SKM-1 (cell line): Measurements from ENCODE around the gene MYO5A.

ENCODE experiments used
- DNase-seq: peaks from one replicate; lab custom pipeline; 2025; ENCODE audit not compliant: unreplicated experiment; lab: John Stamatoyannopoulos, UW

MYO5A gene

DNA sequence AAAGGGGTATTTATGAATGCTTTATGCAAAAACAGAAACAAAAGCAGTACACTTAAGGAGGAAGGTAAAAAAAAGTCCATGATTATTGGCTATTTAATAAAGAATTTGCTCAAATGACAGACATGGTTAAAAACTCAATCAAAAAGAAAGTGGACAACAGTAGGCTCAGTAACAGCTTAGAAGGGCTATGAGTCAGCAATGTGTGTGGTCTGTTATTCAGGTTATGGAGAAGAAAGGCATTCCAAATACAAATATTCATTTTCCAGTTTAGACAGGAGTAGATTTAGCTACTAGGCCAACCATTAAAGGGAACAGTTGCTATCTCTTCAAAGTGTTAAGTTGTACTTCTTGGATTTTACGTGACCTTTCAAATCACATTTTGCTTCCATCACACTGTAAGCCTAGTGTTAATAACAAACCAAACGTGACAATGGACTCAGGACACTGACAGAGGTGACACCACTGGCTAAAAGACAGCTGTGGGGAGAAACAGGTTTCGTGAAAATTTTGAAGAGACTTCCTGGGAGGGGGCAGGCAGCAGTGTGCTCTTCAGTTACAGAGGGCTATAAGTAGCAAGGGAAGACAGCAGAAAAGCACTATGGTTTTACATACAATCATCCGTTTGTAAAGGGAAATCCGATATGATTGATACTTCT is 191.4 kb downstream of the MYO5A start:
- DNase-seq, result no peak

DNA sequence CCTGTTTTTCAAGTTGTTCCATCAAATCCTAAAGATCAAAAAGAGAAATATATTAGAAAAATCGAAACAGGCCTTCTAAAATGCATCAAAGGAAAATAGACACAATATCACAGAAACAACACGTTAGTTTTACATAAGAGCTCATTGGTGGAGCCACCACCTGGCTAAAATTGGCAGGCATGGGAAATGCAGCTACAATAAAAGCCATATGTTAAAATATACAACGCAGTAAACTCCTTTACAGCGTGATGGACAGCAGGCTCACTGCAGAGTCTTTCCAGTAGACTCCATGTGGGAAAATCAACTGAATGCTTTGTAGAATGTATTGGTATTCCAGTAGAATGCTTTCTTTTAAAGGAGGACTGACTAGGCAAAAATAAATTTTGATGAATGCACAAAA is 192.2 kb downstream of the MYO5A start:
- DNase-seq, result no peak

DNA sequence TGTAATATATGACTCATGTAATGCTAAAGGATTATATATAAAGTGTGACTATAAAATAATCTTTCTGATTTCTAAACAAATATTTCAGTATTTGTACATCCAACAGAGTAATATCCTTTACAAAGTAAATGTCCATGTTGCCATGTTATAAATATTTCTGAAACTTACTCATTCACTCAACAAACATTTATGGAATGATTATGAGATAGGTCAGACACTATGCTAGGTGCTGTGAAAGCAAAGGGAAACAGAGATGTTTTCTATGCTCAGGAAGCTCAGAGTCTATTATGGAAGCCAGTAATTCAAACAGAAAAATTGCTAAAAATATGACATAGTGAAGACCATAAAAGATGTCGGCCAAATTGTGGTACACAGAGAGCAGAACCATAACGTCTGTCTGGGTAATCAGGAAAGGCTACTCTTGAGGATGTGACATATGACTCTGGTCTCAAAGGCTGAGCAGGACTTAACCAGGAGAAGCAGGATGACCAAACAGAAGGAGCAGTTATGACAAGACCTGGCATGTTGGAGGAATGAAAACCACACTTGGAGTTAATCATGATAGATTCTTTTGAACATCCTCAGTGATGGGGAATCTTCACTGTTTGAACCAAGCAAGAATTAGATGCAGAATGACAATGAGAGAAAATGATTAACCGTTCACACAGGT is 194.1 kb downstream of the MYO5A start:
- DNase-seq, result no peak

DNA sequence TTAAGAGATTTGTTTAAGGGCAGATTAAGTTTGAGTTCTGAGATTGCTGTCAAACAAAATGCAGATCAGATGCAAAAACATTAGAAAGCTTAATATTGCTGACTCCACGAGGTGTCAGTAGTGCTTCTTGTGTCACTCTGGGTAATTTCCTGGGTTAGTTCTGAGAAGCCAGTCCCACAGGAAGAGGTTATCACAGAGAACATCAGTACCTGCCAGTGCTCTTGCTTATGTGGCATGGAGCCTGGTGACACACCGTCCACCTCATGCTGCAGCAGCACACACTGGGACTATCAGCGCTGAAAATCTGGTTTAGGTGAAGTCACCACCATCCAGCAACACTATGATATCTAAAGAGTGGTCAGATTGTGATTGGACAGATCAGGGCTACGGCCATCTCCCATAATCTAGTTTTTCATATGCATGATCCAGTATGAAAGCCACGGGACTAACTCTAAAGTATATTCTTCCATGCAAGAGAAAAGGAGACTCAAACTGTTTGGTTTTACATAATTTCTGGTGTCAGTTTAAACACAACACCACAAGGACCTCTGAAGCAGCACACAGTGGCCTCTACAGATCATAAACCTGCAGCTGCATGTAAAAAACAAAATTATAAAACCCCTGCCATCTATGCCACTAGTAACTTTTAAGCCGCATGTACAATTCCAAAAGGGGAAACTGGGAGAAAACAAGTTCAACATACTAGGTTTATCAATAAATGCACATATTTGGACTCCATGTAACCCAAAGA is 197.0 kb downstream of the MYO5A start:
- peak; percentile 13 for DNase-seq

DNA sequence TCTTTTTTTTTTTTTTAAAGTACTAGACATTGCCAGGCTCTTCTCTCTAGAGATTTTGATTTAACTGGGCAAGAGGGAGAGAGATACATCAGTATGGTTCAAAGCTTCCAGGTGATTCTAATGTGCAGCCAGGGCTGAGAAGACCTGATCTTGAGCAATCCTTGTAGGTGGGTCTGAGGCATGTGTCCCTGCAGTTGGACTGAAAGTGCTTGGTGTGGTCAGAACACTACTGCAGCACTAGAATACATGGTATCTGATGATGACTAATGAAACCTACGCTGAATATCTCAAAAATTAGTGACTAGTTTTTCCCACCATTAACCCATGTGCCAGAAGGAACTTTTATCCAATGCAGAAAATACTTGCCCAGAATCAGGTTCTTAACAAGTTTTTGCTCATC is 198.7 kb downstream of the MYO5A start:
- no peak for DNase-seq

DNA sequence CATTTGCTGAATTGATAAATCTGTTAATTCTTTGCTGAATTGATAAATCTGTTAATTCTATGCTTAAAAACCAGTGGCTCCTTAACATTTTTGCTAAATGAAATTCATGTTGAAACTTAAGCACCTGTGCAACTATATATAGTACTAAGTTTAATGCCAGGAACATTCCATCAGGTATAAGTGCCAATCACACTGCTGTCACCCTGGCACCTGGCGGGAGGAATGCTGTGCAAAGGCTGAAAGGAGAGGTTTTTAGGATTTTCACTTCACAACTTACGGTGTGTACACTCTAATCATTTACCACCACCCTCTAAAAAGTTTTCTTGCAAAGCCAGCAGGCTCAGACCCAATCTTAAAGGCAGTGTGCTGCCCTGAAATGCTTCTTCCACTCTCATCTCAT is 199.5 kb downstream of the MYO5A start:
- no peak for DNase-seq

DNA sequence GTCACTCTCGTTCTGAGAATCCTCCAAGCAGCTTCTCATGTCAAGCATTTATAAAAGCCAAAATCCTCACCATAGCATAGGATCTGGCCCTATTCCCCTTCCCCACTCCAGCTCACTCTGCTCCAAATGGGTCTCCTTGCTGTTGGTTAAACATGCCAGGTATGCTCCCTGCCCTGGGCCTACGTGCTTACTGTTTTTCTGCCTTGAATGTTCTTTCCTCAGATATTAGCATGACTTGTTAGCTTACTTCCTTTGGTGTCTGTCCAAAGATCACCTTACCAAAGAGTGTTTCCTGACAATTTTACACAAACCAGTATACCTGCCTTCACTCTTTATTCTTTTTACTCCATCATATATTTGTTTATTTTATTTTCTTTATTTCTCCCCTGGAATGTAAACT is 200.0 kb downstream of the MYO5A start:
- DNase-seq, result no peak

DNA sequence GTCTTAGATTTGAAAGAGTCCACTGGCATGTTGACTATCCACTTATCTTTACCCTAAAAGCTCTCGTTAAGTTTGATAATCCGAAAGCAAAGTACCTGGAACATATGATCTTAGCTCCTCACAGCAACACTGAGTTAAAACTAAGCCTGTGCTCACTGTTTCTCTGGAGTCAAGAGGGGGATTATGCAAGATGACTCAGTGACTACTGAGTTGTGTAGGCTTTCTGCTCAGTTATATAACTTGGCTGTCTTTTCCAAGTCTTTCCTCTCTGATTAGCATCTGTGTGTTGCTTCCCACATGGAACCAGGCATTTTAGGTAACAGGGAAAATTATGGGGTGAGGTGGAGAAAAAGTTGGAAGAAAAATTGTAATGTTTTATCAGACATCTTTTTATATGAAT is 201.9 kb downstream of the MYO5A start:
- DNase-seq, result no peak

DNA sequence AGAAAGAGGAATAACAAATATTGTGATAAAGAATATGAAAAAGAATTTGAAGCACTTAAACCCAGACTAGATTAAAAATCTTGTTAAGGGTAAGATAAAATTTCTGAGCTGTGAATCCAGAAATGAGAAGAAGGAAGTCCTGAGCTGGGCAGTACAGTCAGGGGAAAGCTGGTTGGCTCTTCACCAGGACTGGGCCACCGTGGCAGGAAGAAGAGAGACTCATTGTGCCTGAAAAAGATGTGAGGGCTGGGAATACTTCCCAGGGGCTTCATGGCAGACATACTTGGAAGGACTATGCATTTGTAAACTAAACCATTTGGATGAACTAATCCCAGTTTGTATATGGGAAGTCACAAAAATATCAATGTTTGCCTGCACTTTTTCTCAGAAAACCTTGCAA is 204.6 kb downstream of the MYO5A start:
- DNase-seq, result no peak

DNA sequence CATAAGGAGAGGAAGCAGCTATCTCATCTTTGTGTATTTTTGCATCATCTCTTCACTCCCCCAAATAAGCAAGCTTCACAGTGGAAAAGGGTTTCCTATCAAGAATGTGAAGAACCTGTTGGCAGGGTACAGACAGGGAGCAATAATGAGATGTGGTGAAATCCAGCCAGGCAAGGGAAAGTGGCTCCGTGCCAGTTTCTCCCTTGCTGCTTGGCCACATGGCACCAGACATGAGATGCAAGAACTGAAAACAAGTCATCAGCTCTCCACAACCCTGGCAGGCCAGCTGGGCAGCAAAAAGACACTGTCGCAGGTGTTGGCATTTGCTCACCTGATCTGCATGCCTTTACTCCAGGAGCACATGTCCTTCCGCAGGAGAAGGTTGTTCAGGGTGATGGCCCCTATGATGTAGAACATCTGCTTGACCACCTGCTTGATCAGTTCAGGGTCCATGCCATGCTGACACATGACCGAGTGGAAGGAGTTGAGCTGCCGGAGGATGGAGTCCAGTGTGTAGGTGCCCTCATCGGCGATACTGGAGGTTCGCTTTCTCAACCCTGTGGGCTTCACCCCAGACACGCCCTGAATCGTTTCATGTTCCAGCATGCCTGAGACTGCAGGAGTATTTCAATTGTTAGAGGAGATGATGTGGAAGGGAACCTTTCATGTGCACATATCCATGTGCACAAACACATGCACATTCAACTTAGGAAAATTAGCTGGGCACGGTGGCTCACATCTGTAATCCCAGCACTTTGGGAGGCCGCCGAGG is 209.8 kb downstream of the MYO5A start:
- DNase-seq, result no peak

DNA sequence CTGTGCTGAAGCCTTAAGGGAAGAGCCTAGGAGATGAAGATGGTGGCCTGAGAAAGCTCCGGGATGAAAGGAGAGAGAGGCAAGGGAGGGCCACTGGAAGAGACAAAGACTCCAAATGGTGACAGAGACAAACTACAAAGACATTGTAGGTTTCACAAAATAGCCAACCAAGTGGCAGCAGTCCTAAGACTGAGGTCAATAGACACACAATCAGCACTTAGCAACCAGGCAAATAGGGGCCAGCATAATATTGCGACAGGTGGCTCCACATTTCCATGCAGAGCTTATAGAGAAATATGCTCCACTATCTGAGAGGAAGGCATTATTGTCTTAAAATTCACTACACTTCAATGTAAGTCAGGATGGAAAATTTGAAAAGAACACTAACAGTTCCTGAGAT is 211.0 kb downstream of the MYO5A start:
- DNase-seq, result no peak

DNA sequence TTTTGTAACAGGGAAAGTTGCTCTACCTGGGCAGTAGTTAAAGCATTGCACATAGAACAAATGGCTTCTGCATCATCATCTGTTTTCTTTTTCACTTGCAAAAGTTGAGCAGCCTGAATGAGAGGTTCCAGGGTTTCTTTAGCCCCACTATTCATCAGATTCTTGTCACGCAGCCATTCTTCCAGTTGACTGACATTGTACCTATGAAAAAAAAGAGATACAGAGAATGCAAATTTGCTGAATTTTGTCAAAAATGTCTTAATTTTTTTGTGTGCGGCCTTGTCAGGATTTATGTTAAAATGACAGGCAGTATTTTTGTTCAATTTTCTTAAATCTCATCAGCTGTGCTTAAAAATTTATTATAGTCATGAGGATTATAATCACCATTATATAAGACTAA is 211.7 kb downstream of the MYO5A start:
- no peak for DNase-seq

DNA sequence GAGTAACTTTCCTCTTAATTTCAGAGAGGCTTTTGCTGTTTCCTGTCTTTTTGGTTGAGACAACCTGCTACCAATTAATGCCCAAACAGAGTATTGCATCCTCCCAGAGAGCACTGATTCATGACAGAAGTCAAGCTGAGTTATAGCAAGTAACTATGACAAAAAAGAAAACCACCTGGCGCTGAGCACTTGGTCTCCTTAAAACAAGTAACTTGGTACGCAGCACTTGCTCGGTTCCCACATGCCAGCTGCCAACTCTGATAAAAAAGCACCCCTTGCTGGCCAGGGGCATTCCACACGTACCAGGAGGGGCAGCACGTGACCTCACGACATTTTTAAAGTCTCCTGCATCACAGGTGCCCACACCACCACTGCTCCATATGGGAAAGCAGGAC is 219.5 kb downstream of the MYO5A start:
- DNase-seq, result no peak

DNA sequence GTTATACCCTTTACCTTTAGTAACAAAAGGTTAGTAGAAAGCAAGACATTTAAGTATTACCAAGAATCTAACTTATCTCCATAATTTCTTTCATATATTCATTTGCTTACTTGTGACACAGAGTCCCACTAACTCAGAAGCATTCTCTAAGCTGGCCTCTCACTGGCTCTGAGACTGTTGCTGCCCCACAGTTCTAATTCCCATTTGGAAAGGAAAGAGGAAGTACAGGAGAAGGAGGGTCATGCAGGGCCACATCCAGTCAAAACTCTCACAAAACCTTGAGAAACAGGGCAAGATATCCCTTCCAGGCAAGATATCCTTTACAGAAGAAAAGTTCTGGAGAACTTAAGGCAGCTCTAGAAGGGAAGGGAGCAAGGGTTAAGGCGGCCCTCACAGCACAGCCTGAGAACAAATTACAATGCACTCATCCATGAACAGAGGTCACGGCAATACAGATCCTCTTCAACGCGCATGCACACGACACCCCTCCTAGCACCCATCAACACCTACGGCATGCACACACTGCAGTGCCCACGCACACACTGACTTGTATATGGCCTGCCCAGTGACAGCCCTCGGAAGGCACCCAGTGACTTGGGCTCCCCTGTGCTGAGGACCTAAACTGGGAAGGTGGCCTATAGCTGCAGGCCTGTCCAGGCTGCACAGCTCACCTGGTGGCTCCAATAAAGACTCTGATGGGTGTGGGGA is 220.1 kb downstream of the MYO5A start:
- no peak for DNase-seq

DNA sequence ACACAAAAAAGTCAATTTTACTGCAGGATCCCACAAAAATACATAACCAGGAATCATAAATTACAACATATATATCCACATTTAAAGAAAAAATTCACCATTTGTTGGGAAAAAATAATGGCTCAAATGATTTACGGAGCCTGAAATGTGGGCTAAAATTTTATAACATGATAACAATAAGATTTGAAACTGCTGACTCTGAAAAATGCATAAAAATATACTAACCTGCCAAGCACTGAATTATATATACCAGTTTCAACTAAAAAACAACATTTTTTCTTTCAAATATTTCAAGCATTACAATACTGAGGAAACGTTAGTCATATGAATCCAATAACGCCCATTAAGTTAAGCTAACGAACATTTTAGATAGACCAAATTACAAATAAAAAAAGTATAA is 220.8 kb downstream of the MYO5A start:
- DNase-seq, result no peak

DNA sequence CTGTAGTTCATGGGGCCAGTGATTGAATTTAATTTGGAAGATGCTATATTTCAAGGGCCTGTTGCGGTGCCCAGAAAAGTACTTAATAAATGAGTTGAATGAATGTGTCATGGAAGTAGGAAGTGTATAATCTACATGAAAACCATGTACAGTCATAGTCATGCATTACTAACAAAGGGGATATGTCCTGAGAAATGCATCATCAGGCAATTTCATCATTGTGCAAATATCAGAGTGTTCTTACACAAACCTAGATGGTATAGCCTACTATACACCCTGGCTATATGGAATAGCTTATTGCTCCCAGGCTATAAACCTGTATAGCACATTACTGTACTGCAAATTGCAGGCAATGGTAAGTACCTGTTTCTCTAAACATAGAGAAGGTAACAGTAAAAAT is 222.4 kb downstream of the MYO5A start:
- no peak for DNase-seq

DNA sequence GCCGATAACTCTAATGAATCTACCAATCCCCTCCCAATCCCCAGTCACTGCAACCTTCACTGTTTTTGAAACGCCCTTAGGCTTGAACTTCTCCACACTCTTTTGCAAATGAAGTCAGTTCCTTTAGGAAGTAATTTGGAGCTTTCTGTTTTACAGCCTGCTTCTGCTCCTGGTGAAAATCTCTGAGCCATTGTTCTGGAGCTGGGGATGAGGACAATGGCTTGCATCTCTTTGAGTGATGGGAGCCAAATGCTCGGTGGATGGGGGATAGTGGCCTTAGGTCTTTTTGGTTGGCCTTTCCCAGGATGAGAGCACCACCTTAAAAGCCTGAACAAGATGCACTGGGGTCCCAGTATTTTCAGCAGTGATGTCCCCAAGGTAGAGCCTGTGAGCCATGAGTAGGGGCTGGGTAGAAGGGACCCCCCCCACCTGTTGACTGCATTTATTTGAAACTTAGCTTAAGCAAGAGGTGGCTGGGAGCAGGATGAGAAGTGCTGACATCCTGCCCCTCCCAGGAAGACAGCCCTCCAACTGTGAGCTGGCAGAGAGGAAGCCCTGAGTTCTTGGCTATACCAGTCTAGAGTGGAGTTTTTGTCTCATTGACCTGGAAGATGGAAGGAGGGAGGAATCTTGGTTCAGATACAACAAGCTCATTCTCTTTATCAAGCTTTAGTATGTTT is 225.4 kb downstream of the MYO5A start:
- no peak for DNase-seq

DNA sequence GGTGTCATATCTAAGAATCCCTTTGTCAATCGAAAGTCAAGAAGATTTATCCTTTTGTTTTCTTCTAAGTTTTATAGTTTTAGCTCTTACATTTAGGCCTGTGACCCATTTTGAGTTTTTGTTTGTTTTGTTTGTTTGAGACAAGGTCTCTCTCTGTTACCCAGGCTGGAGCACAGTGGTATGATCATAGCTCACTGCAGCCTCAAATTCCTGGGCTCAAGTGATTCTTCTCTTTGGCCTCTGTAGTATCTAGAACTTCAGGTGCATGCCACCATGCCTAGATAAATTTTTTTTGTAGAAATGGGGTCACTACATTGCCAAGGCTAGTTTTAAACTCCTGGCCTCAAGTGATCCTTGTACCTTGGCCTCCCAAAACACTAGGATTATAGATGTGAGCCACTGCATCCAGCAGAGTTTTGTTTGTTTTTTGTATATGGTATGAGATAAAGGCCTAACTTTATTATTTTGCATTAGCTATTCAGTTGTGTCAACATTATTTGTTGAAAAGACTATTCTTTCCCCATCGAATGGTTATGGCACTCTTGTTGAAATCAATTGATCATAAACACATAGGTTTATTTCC is 227.3 kb downstream of the MYO5A start:
- DNase-seq, result no peak

DNA sequence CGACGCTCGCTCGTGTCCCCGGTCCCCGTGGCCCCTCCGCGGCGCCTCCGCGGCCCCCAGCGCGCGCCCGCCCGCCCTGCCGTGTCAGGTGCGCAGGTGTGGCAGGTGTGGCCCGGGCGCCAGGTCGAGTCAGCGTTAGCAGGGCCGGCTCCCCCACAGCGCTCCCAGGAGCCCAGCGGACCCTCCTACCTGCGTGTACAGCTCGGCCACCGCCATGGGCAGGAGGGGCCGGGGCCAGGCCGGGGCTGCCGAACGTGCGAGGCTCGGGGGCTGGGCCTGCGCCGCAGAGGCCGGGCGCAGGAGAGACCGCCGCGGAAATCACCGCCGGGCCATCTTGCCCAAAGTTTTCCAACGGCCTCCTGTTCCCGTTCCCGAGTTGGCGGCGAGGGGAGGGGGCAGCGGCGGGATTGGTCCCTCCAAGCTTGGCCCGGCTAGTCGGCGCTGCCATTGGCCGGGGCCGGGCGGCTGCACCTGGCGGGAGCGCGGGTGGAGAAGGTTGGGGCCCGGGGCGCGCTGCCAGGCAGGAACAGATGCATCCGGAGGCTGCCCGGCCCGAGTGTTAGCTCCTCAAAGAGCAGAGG is 233.2 kb downstream of the MYO5A start, which contains the start of gene MYO5C:
Gene MYO5C (minus strand): TSS at position 384 of the 581 bp plus-strand sequence. CDS start 168 bp downstream, at position 216.
- no peak for DNase-seq
